SK-N-SH (cell line): Measurements from ENCODE around the gene PRICKLE2. TPM values are rescaled to one million over a fixed set of nuclear protein-coding genes. Genes with fewer than 3 reads are reported as not detected.

Source experiments
- CTCF ChIA-PET: fragments of 300-600, 350-600 bp; formaldehyde crosslinking; extraction: SDS; loops from one replicate; lab custom pipeline; 2021; lab: Yijun Ruan, JAX
- POLR2A ChIA-PET: fragments of 350-600 bp; sonication (Branson Sonifier 250); formaldehyde crosslinking; extraction: SDS; loops from one replicate; lab custom pipeline; 2020; ENCODE audit warnings: antibody characterized with exemption, inconsistent platforms; lab: Yijun Ruan, JAX
- DNase-seq: peaks from one replicate; pipeline ENCODE4 v3.0.0; 2012
- H2AFZ ChIP-seq: fragments of 200-600 bp; sonication (generic); 2 replicates; pipeline ENCODE4 v1.8.1; 2016; ENCODE audit warnings: antibody characterized with exemption, mild to moderate bottlenecking, low read depth
- H3F3A ChIP-seq: fragments of 200-600 bp; sonication (generic); replicated peaks from 2 replicates; pipeline ENCODE3; 2016; ENCODE audit warnings: antibody characterized with exemption, mild to moderate bottlenecking; ENCODE audit not compliant: insufficient read depth
- H3K27ac ChIP-seq, 2 experiments: fragments of 200-500 bp in 1 of 2; fragments of 200-600 bp in 1 of 2; sonication (Bioruptor generic) in 1 of 2; sonication (generic), shearing (Covaris generic) in 1 of 2; 2 replicates each; pipeline versions ENCODE4 v1.5.1 to v1.6.1; 2014 to 2016; ENCODE audit warnings: low read depth in 2 of 2, inconsistent platforms in 1 of 2, low read length in 1 of 2, mild to moderate bottlenecking in 1 of 2, mixed read lengths in 1 of 2
- H3K27me3 ChIP-seq: fragments of 200-600 bp; sonication (generic), shearing (Covaris generic); 2 replicates; pipeline ENCODE4 v1.6.1; 2016; ENCODE audit warnings: mixed run types; ENCODE audit not compliant: insufficient read depth
- H3K36me3 ChIP-seq, 2 experiments: fragments of 200-500 bp in 1 of 2; fragments of 200-600 bp in 1 of 2; sonication (Bioruptor generic) in 1 of 2; sonication (generic) in 1 of 2; replicated peaks in 1 of 2; 2 replicates each; pipeline versions ENCODE3 to v1.5.1; 2014 to 2016; ENCODE audit warnings: low read length in 1 of 2, mild to moderate bottlenecking in 1 of 2; ENCODE audit not compliant: insufficient read depth in 2 of 2, control insufficient read depth in 1 of 2
- H3K4me1 ChIP-seq, 2 experiments: fragments of 200-500 bp in 1 of 2; fragments of 200-600 bp in 1 of 2; sonication (Bioruptor generic) in 1 of 2; sonication (generic), shearing (Covaris generic) in 1 of 2; 2 replicates each; pipeline versions ENCODE4 v1.5.1 to v1.6.1; 2014 to 2016; ENCODE audit warnings: low read depth in 1 of 2, low read length in 1 of 2, mixed run types in 1 of 2; ENCODE audit not compliant: insufficient read depth in 2 of 2, control insufficient read depth in 1 of 2
- H3K4me2 ChIP-seq: fragments of 200-600 bp; sonication (generic), shearing (Covaris generic); 2 replicates; pipeline ENCODE4 v1.6.1; 2017; ENCODE audit warnings: mixed run types
- H3K4me3 ChIP-seq, 2 experiments: fragments of 200-500 bp in 1 of 2; fragments of 200-600 bp in 1 of 2; sonication (Bioruptor generic) in 1 of 2; sonication (generic), shearing (Covaris generic) in 1 of 2; 2 replicates each; pipeline versions ENCODE4 v1.5.1 to v1.8.1; 2014 to 2016; ENCODE audit warnings: low read depth in 2 of 2, inconsistent platforms in 1 of 2, low read length in 1 of 2, mild to moderate bottlenecking in 1 of 2, mixed read lengths in 1 of 2, moderate library complexity in 1 of 2
- H3K79me2 ChIP-seq: fragments of 200-600 bp; sonication (generic); 2 replicates; pipeline ENCODE4 v1.8.1; 2017; ENCODE audit warnings: mild to moderate bottlenecking; ENCODE audit not compliant: insufficient read depth
- H3K9ac ChIP-seq: fragments of 200-600 bp; sonication (generic); 2 replicates; pipeline ENCODE4 v1.6.1; 2017; ENCODE audit warnings: mixed run types
- H3K9me2 ChIP-seq: fragments of 200-600 bp; sonication (generic); 2 replicates; pipeline ENCODE4 v1.6.1; 2017; ENCODE audit warnings: mixed run types
- H3K9me3 ChIP-seq: fragments of 200-600 bp; sonication (generic); 2 replicates; pipeline ENCODE4 v1.6.1; 2017; ENCODE audit warnings: mixed run types, mild to moderate bottlenecking, moderate library complexity
- H4K20me1 ChIP-seq: fragments of 200-600 bp; sonication (generic); 2 replicates; pipeline ENCODE4 v1.6.1; 2017; ENCODE audit warnings: mild to moderate bottlenecking, mixed run types; ENCODE audit not compliant: insufficient read depth
- CHD2 ChIP-seq: fragments of 150-350 bp; IDR thresholded peaks from 2 replicates; pipeline ENCODE4 v1.6.1; 2018; ENCODE audit warnings: low read length; ENCODE audit not compliant: partially characterized antibody
- EZH2phosphoT487 ChIP-seq: fragments of 200-600 bp; sonication (generic); IDR thresholded peaks from 2 replicates; pipeline ENCODE4 v1.6.1; 2017; ENCODE audit warnings: low read depth, mixed run types, mild to moderate bottlenecking, antibody characterized with exemption, moderate library complexity, borderline replicate concordance
- FOSL2 ChIP-seq: IDR thresholded peaks from 2 replicates; pipeline ENCODE4 v1.4.0; 2012; ENCODE audit warnings: low read depth, mild to moderate bottlenecking, moderate library complexity, borderline replicate concordance
- GABPA ChIP-seq: IDR thresholded peaks from 2 replicates; pipeline ENCODE4 v1.4.0; 2012; ENCODE audit warnings: low read depth, mild to moderate bottlenecking
- JUND ChIP-seq: IDR thresholded peaks from 2 replicates; pipeline ENCODE4 v1.4.0; 2012
- MEF2A ChIP-seq: IDR thresholded peaks from 2 replicates; pipeline ENCODE4 v1.4.0; 2012; ENCODE audit warnings: low read depth, borderline replicate concordance
- NFIC ChIP-seq: IDR thresholded peaks from 2 replicates; pipeline ENCODE4 v1.4.0; 2012; ENCODE audit warnings: borderline replicate concordance
- NRF1 ChIP-seq: IDR thresholded peaks from 2 replicates; pipeline ENCODE4 v1.6.1; 2012; ENCODE audit warnings: low read depth, mild to moderate bottlenecking, low read length
- POLR2AphosphoS5 ChIP-seq: IDR thresholded peaks from 2 replicates; pipeline ENCODE4 v1.6.1; 2012; ENCODE audit warnings: low read depth, low read length
- RAD21 ChIP-seq: IDR thresholded peaks from 2 replicates; pipeline ENCODE4 v1.6.1; 2012; ENCODE audit warnings: mild to moderate bottlenecking, low read length
- RFX5 ChIP-seq: IDR thresholded peaks from 2 replicates; pipeline ENCODE4 v1.6.1; 2012; ENCODE audit warnings: mild to moderate bottlenecking, improper control_type of control experiment, low read length
- SIN3A ChIP-seq: IDR thresholded peaks from 2 replicates; pipeline ENCODE4 v1.6.1; 2012; ENCODE audit warnings: low read depth, mild to moderate bottlenecking, low read length, moderate library complexity, borderline replicate concordance
- SMC3 ChIP-seq: IDR thresholded peaks from 2 replicates; pipeline ENCODE4 v1.6.1; 2012; ENCODE audit warnings: low read depth, low read length, improper control_type of control experiment
- TCF12 ChIP-seq: IDR thresholded peaks from 2 replicates; pipeline ENCODE4 v1.4.0; 2012
- YY1 ChIP-seq: IDR thresholded peaks from 2 replicates; pipeline ENCODE4 v1.4.0; 2012; ENCODE audit warnings: low read depth, mild to moderate bottlenecking
- WGBS: methylation state at CpG from one replicate; pipeline ENCODE4 v1.1.6; 2017; ENCODE audit warnings: low lambda C conversion rate; 5-methylcytosine and 5-hydroxymethylcytosine counted together
- polyA plus RNA-seq, 3 experiments: library from polyadenylated mRNA; depleted of rRNA; stranded (reverse); fragments of >200 nt; gene quantifications; 2 replicates each; pipeline ENCODE4 v1.2.3, GENCODE V29; 2012
- TF ChIP-seq, protein P1 (sequence below): IDR thresholded peaks from 2 replicates; pipeline ENCODE4 v1.6.1; 2012; ENCODE audit warnings: mild to moderate bottlenecking, low read depth, low read length, moderate library complexity
- TF ChIP-seq, protein P2 (sequence below): IDR thresholded peaks from 2 replicates; pipeline ENCODE4 v1.4.0; 2012; ENCODE audit warnings: low read depth, borderline replicate concordance
- TF ChIP-seq, protein P3 (sequence below): fragments of 150-350 bp; IDR thresholded peaks from 2 replicates; pipeline ENCODE4 v1.6.1; 2017; ENCODE audit warnings: antibody characterized with exemption, low read length, low read depth, borderline replicate concordance
- TF ChIP-seq, protein P4 (sequence below): IDR thresholded peaks from 2 replicates; pipeline ENCODE4 v1.4.0; 2012; ENCODE audit warnings: low read depth, borderline replicate concordance
- TF ChIP-seq, protein P5 (sequence below): IDR thresholded peaks from 2 replicates; pipeline ENCODE4 v1.4.0; 2012; ENCODE audit warnings: low read depth

Gene PRICKLE2
- polyA plus RNA-seq, 1 of the 3 experiments (the other 2 are of a cell fraction) = 0.67 TPM

DNA sequence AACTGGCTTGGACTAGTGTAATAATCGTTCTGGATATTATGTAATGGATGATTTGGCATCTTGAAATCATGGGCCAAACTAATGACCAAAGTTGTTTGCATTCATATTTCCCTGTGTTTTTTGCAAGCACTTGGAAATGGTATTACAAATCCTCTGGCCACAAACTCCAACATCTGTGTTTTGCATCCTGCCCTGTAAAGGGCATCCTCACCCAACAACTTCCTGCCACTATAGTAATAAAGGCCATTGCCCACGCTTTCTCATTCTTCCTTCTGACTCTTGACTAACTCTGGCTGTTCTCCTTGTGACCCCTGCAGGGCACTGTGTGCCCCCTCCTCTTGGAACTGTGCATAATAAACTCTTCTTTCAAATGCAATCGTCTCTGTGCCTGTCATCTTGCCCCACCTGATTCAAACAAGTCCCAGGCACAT, 176.6 kb downstream of the PRICKLE2 start:
- 84% methylated on average over 3 of the region's 3 CpGs for WGBS
- Histone ChIP-seq H3K36me3 (no peaks in the 10 kb centered on the region), H3K4me2 (no peak overlapping the region), H3F3A (no peaks in the 10 kb centered on the region), H3K4me3 (no peak overlapping the region), H3K79me2 (no peaks in the 10 kb centered on the region), H3K9me2 (no peaks in the 10 kb centered on the region), H3K27me3 (no peaks in the 10 kb centered on the region)
- TF ChIP-seq NFIC (no peak), TCF12 (no peak), SIN3A (no peak), YY1 (no peak), RFX5 (no peak), EZH2phosphoT487 (no peak), POLR2AphosphoS5 (no peak), JUND (no peak), GABPA (no peak), NRF1 (no peak), FOSL2 (no peak), MEF2A (no peak), SMC3 (no peak), CHD2 (no peak), RAD21 (no peak)
- TF ChIP-seq, protein P1, sequence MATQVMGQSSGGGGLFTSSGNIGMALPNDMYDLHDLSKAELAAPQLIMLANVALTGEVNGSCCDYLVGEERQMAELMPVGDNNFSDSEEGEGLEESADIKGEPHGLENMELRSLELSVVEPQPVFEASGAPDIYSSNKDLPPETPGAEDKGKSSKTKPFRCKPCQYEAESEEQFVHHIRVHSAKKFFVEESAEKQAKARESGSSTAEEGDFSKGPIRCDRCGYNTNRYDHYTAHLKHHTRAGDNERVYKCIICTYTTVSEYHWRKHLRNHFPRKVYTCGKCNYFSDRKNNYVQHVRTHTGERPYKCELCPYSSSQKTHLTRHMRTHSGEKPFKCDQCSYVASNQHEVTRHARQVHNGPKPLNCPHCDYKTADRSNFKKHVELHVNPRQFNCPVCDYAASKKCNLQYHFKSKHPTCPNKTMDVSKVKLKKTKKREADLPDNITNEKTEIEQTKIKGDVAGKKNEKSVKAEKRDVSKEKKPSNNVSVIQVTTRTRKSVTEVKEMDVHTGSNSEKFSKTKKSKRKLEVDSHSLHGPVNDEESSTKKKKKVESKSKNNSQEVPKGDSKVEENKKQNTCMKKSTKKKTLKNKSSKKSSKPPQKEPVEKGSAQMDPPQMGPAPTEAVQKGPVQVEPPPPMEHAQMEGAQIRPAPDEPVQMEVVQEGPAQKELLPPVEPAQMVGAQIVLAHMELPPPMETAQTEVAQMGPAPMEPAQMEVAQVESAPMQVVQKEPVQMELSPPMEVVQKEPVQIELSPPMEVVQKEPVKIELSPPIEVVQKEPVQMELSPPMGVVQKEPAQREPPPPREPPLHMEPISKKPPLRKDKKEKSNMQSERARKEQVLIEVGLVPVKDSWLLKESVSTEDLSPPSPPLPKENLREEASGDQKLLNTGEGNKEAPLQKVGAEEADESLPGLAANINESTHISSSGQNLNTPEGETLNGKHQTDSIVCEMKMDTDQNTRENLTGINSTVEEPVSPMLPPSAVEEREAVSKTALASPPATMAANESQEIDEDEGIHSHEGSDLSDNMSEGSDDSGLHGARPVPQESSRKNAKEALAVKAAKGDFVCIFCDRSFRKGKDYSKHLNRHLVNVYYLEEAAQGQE = no peak
- TF ChIP-seq, protein P2, sequence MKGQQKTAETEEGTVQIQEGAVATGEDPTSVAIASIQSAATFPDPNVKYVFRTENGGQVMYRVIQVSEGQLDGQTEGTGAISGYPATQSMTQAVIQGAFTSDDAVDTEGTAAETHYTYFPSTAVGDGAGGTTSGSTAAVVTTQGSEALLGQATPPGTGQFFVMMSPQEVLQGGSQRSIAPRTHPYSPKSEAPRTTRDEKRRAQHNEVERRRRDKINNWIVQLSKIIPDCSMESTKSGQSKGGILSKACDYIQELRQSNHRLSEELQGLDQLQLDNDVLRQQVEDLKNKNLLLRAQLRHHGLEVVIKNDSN = no peak
- TF ChIP-seq, protein P3, sequence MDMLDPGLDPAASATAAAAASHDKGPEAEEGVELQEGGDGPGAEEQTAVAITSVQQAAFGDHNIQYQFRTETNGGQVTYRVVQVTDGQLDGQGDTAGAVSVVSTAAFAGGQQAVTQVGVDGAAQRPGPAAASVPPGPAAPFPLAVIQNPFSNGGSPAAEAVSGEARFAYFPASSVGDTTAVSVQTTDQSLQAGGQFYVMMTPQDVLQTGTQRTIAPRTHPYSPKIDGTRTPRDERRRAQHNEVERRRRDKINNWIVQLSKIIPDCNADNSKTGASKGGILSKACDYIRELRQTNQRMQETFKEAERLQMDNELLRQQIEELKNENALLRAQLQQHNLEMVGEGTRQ = no peak
- TF ChIP-seq, protein P4, sequence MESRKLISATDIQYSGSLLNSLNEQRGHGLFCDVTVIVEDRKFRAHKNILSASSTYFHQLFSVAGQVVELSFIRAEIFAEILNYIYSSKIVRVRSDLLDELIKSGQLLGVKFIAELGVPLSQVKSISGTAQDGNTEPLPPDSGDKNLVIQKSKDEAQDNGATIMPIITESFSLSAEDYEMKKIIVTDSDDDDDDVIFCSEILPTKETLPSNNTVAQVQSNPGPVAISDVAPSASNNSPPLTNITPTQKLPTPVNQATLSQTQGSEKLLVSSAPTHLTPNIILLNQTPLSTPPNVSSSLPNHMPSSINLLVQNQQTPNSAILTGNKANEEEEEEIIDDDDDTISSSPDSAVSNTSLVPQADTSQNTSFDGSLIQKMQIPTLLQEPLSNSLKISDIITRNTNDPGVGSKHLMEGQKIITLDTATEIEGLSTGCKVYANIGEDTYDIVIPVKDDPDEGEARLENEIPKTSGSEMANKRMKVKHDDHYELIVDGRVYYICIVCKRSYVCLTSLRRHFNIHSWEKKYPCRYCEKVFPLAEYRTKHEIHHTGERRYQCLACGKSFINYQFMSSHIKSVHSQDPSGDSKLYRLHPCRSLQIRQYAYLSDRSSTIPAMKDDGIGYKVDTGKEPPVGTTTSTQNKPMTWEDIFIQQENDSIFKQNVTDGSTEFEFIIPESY = no peak
- TF ChIP-seq, protein P5, sequence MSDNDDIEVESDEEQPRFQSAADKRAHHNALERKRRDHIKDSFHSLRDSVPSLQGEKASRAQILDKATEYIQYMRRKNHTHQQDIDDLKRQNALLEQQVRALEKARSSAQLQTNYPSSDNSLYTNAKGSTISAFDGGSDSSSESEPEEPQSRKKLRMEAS = no peak
- TF ChIP-seq, all 33 proteins: peak for 0
- Histone ChIP-seq H3K27ac (no peak overlapping the region), H3K9ac (no peak overlapping the region), H4K20me1 (no peaks in the 10 kb centered on the region), H3K4me1 (peaks cover 0 to 3% of the 10 kb centered on the region in 2 experiments; a peak in 2 of 4 replicates), H3K9me3 (no peaks in the 10 kb centered on the region), H2AFZ (peak overlapping the region; percentile 42; the same call in 1 of the 2 replicates)
- POLR2A ChIA-PET = no interaction called here
- CTCF ChIA-PET = interaction anchor here (3.0 kb wide), 1 partner anchor 18 kb away, joined by 10 read pairs; no protein-coding TSS in a partner anchor
- no peak for DNase-seq
